ENCODE data around the gene FAM184B. TPM values are rescaled to one million over a fixed set of nuclear protein-coding genes. Genes with fewer than 3 reads are reported as not detected.

Gene FAM184B
- total RNA-seq, 1 donor from 2014 or later: 0.02 TPM

DNA sequence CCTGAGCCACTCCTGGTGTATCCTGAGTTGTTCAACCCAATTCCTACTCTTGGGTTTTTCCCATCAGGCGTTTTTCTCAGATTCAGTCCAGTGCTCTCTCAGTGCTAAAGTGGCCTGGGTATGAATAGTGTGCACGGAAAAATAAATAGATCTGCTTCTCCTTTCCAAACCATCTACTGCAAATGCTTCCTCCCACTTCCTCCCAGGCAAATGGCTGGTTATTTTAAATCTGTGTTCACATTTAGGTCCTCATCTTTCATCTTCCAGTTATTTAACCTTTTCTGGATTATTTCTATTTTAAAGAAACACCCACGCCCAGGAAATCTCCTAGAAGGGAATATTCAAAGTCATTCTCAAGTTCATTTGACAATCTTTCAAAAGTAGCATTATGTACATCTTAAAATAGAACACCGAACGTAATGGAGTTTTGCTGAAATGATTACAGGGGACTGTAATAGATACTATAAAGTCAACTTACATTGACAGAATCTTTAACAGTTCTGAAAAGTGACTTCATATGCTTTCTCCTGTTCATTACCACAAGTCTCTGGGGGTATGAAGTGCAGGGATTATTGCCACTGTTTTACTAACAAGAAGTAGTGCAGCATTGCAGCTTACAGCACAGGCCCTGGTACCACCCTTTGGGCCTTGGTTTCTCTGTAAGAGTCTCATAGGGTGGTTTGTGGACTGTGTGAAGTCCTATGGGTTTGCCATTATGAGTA lies 100.7 kb downstream of the FAM184B start:
- no peak for DNase-seq (ENCODE audit: low spot score)
- H3K27me3 Mint-ChIP-seq (ENCODE audit: low read depth): peaks cover 3% of the 10 kb centered on the region
- no peaks in the 10 kb centered on the region for H3K36me3 Mint-ChIP-seq (ENCODE audit: low read depth)
- no peak overlapping the region for H3K4me3 Mint-ChIP-seq (ENCODE audit: unreplicated experiment)
- H3K9me3 Mint-ChIP-seq (ENCODE audit: low read depth): peaks cover 16% of the 10 kb centered on the region
- H3K4me1 Mint-ChIP-seq (ENCODE audit: low read depth): no peaks in the 10 kb centered on the region
- H3K27ac Mint-ChIP-seq (ENCODE audit: unreplicated experiment): no peak overlapping the region
- TF ChIP-seq, protein P1, sequence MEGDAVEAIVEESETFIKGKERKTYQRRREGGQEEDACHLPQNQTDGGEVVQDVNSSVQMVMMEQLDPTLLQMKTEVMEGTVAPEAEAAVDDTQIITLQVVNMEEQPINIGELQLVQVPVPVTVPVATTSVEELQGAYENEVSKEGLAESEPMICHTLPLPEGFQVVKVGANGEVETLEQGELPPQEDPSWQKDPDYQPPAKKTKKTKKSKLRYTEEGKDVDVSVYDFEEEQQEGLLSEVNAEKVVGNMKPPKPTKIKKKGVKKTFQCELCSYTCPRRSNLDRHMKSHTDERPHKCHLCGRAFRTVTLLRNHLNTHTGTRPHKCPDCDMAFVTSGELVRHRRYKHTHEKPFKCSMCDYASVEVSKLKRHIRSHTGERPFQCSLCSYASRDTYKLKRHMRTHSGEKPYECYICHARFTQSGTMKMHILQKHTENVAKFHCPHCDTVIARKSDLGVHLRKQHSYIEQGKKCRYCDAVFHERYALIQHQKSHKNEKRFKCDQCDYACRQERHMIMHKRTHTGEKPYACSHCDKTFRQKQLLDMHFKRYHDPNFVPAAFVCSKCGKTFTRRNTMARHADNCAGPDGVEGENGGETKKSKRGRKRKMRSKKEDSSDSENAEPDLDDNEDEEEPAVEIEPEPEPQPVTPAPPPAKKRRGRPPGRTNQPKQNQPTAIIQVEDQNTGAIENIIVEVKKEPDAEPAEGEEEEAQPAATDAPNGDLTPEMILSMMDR (IDR thresholded peaks at IDR 0.05): no peak

DNA sequence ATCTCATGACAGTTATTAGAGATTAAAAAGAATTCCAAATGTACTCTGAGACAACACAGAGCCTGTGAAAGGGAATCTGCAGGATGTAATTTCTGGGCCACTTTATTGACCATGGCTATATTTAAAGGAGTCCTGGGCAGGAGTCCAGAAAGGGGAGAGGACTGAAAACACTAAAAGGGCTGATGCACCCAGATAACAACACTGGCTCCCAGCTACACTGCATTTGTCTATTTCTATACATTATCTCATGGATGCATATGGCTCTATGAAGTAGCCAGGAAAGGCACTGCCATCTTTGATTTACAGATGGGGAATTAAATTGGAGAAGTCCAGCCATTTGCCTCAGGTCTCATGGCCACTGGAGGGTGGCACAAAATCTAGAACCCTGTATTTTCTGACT lies 111.0 kb downstream of the FAM184B start:
- Mint-ChIP-seq H3K36me3 (ENCODE audit: low read depth) (peaks cover 1% of the 10 kb centered on the region), H3K9me3 (ENCODE audit: low read depth) (peaks cover 19% of the 10 kb centered on the region), H3K27ac (ENCODE audit: unreplicated experiment) (no peak overlapping the region), H3K4me1 (ENCODE audit: low read depth) (no peaks in the 10 kb centered on the region), H3K4me3 (ENCODE audit: unreplicated experiment) (no peak overlapping the region), H3K27me3 (ENCODE audit: low read depth) (peaks cover 5% of the 10 kb centered on the region)
- TF ChIP-seq, protein P1 (IDR thresholded peaks at IDR 0.05): no peak
- DNase-seq (ENCODE audit: low spot score): no peak

DNA sequence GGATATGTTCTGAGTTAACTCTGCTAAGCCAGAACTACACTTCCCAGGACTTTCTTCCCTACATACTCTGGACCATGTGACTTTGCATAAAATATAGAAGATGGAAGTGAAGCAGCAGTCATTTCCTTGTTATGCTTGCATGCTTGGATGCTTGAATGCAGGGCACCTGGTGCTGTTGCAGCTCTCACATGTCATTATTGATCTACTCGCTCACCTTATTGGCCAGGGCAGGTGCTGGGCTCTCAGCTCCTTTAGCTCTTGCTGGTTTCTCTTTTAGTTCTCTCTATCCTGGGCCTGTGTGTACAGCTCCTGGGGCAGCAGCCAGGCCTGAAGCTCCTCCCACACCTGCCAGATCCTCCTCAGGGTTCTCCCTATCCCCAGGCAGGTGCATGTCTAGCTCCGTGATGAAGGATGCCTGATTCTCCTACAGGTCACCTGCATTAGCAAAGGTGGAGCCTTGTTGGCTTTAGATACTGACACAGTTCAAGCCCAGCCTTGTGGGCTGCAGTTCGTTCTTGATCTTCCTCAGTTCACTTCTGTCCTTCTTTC lies 113.7 kb downstream of the FAM184B start:
- peaks cover 3% of the 10 kb centered on the region for H3K27me3 Mint-ChIP-seq (ENCODE audit: low read depth)
- H3K4me1 Mint-ChIP-seq (ENCODE audit: low read depth): no peaks in the 10 kb centered on the region
- TF ChIP-seq, protein P1 (IDR thresholded peaks at IDR 0.05): no peak
- no peak for DNase-seq (ENCODE audit: low spot score)
- H3K27ac Mint-ChIP-seq (ENCODE audit: unreplicated experiment): no peak overlapping the region
- peaks cover 12% of the 10 kb centered on the region for H3K9me3 Mint-ChIP-seq (ENCODE audit: low read depth)
- no peak overlapping the region for H3K4me3 Mint-ChIP-seq (ENCODE audit: unreplicated experiment)
- H3K36me3 Mint-ChIP-seq (ENCODE audit: low read depth): peaks cover 1% of the 10 kb centered on the region

DNA sequence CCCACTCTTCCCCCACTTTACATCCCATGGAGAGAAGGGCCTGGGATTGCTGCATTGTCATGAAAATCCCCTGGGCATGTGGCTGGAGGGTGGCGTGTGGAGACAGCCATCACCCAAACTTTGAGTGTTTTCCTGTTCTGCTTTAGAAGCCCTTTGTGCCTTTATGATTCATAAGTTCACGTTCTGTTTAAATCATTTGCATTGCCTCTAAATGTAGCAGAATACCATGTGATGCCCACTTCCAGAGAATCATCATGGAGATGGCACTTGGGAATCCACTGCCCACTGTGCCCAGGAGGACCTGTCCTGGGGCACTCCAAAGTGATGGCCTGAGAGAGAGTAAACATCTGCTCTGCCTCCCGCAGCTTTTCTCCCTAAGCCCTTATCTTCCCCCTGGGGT lies 114.2 kb downstream of the FAM184B start:
- Mint-ChIP-seq H3K9me3 (ENCODE audit: low read depth) (peaks cover 10% of the 10 kb centered on the region), H3K27me3 (ENCODE audit: low read depth) (peaks cover 2% of the 10 kb centered on the region), H3K27ac (ENCODE audit: unreplicated experiment) (no peak overlapping the region), H3K4me3 (ENCODE audit: unreplicated experiment) (no peak overlapping the region), H3K36me3 (ENCODE audit: low read depth) (peaks cover 1% of the 10 kb centered on the region), H3K4me1 (ENCODE audit: low read depth) (no peaks in the 10 kb centered on the region)
- TF ChIP-seq, protein P1 (IDR thresholded peaks at IDR 0.05): no peak
- no peak for DNase-seq (ENCODE audit: low spot score)

DNA sequence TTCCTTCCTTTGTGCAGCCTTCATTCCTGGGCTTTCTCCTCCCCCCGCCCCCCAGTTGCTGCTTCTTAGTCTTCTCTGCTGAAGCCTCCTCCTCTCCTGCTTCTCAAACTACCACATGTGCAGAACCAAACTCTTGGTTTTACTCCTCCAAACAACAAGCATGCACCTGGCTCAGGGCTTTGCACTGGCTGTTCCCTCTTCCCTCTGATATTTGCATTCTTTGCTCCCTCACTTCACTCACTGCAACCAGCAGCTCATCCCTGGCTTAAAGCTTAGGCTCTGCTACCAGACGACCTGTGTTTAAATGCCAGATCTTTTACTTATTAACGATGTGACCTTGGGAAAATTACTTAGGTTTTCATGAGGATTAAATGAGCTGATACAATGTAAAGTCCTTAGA lies 115.6 kb downstream of the FAM184B start:
- DNase-seq (ENCODE audit: low spot score): no peak
- Mint-ChIP-seq H3K9me3 (ENCODE audit: low read depth) (no peaks in the 10 kb centered on the region), H3K36me3 (ENCODE audit: low read depth) (no peaks in the 10 kb centered on the region), H3K4me3 (ENCODE audit: unreplicated experiment) (no peak overlapping the region), H3K4me1 (ENCODE audit: low read depth) (no peaks in the 10 kb centered on the region), H3K27me3 (ENCODE audit: low read depth) (peaks cover 2% of the 10 kb centered on the region), H3K27ac (ENCODE audit: unreplicated experiment) (no peak overlapping the region)
- TF ChIP-seq, protein P1 (IDR thresholded peaks at IDR 0.05): no peak

All from chondrocyte (in vitro differentiated cells).